ENCODE results near the gene TEX26.

GRCh38 chr13:31022288-31022895 lies 89.9 kb downstream of the TEX26 start:
- no peak for TF ChIP-seq CTCF (tag by site-specific recombination; IDR thresholded peaks at IDR 0.05)
- no peak for TF ChIP-seq REPIN1 (tag by site-specific recombination; IDR thresholded peaks at IDR 0.05; ENCODE audit: low read depth)
- TF ChIP-seq ZNF140 (tag by site-specific recombination; IDR thresholded peaks at IDR 0.05): no peak
- TF ChIP-seq ZNF274 (IDR thresholded peaks at IDR 0.05; ENCODE audit: low read length): no peak
- TF ChIP-seq ZNF274 (tag by site-specific recombination; IDR thresholded peaks at IDR 0.05; ENCODE audit: borderline replicate concordance): no peak
- no peak for TF ChIP-seq ZSCAN5A (tag by site-specific recombination; IDR thresholded peaks at IDR 0.05)
- TF ChIP-seq GLI4 (tag by site-specific recombination; IDR thresholded peaks at IDR 0.05): no peak
- TF ChIP-seq REST (tag by site-specific recombination; IDR thresholded peaks at IDR 0.05): no peak
- no peak for TF ChIP-seq YY1 (tag by site-specific recombination; IDR thresholded peaks at IDR 0.05)
- TF ChIP-seq ZNF561 (tag by site-specific recombination; IDR thresholded peaks at IDR 0.05; ENCODE audit: borderline replicate concordance): no peak
- no peak for TF ChIP-seq HOXA7 (CRISPR knock-in tag; IDR thresholded peaks at IDR 0.05; ENCODE audit: borderline replicate concordance)
